Measurements from ENCODE around the gene DTX3. TPM values are rescaled to one million over a fixed set of nuclear protein-coding genes. Genes with fewer than 3 reads are reported as not detected.
"Not testable (repeated sequence)": the region's sequence is repeated elsewhere in the genome, so short reads cannot be mapped to it uniquely, and the experiment has no call there.

Gene DTX3
- polyA plus RNA-seq, 3 donors: 8.4 to 23.3 (median 14.5) TPM

DNA sequence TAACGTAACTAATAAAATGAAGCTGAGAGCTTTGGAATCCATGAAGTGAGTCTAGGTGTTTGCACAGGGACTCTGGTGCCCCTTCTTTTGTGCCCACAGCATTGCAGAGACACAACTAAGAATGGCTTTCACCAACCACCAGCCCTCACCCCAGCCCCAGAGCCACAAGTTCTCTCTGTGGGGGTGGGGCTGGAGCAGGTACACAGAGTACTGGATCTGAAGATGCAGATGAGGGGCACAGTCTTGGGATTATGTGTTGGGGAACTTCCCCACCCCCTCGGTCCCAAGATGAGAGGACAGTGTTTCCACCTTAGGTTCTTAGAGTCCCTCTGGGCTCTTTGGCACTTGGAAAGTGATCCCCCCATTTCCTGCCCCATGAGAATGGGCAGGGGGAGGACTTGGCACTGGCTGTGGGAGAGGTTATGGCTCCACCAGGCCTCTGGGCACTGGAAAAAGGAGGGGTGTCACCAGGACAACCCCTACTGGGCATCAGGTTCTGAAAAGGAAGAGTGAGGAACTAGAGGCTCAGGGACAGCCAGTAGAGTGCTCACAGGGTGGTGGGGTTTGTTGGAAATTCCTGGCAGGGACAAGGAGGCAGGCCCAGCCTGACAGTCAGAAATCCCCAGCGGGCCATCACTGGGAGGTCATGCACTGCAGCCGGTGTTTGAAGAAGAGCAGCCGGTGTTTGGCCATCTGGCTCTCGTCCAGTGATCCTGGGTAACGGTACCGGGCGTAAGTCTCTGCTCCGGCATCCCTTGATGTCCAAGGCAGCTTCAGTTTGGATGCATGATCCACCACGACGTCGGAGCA, 21.7 kb downstream of the DTX3 start:
- H3K27ac ChIP-seq (ENCODE audit: low read depth, low read length): no peak overlapping the region
- WGBS, 3 donors: 26 to 44% (median 41%) methylated on average over 13 of the region's 13 CpGs

DNA sequence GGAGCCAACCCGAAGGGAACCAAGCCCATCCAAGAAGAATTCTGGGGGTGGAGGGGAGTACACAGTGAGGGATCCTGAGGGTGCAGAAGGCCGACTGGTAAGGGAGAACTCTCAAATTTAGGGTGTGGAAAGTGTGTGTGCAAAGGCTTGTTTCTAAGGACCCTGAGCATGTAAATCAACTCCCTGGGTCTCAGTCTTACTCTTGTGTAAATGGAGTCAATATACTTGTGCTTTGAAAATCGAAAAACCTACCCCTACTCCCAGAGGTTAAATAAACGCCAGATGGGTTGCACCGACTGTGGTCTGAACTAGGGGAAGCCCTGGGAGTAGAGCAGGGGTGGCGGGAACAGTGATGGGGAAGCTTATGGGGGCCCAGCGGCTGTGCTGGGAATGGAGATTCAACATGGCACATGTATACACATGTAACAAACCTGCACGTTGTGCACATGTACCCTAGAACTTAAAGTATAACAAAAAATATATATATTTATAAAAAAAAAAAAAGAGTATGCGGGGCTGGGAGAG, 22.4 kb downstream of the DTX3 start:
- H3K27ac ChIP-seq (ENCODE audit: low read depth, low read length): no peak overlapping the region
- WGBS, 3 donors: 20 to 28% (median 28%) methylated on average over 9 of the region's 9 CpGs

DNA sequence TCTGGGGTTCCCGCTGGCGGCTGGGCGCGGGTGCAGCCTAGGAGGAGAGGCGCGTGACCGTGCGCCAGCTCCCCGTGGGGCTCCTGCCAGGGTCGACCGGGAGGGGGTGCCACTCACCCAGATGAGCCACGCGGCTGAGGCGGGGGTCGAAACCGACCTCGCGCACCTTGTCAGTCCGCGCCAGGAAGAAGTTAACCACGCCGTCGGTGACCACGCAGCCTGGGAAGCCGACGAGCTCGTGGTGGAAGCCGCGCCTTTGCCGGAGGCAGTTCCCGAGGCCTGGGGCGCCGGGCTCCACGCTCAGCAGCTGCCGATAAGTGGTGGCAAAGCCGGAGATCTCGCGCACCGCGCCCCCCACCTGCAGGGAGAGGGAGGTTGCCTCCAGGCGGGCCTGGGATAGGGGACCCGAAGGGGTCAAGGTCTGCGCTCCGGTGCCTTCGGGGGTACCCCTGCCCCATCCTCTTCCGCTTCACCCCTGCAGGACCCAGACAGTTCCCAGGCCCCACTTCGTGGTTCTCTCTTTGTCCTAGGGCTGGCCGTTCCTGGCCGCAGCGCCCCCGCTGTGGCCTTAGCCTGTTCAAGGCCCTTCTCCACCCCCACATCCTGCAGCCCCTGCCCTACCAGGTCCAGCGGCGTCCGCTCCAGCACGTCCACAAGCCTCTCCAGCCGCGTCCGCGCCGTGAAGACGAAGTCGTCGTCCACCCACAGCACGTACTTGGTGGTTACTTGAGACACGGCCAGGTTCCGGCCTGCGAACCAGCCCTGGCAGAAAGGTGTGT, 23.1 kb downstream of the DTX3 start:
- no peak overlapping the region for H3K27ac ChIP-seq (ENCODE audit: low read depth, low read length)
- 12 to 25% (median 18%) methylated on average over 62 to 67 of the region's 67 CpGs for WGBS, 3 donors

DNA sequence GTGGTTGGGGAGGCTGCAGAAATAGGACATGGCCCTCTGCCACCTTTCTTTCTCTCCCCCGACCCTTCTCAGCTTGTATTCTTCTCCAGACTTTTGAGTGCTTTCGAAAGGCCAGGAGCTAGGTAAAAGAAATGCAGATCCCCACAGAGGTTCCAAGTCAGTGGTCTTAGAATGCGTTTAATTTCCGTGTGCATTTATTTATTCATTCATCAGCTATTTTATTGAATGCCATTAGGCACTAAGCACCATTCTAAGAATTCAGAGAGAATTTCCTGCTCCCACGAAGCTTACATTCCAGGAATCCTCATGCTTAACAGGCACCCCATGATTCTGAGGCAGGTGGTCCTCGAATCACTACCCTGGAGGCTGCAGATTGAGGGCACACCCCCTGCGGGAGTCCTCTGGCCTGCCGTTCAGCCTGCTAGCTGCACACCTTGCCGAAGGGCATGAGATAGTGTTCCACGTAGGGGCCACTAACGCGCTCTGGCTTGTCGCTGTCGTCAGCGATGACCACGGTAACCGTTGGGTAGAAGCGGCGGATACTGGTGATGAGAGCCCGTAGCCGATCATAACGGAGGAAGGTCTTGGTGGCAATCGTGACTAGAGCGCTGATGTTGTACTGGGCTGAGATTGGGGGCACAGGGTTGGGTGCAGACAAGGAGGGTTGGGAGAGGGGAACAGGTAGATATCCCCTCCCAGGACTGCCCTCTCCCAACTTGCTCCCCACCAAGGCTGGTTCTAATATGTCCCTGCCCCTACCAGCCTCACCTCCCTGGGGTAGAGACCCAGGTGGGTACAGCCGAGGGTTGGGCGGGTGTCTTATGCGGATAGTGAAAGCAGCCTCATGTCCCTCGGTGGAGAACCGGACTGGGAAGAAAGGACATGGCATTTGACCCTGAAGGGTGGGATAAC, 23.9 kb downstream of the DTX3 start:
- WGBS, 3 donors: 48 to 60% (median 58%) methylated on average over 29 of the region's 29 CpGs

DNA sequence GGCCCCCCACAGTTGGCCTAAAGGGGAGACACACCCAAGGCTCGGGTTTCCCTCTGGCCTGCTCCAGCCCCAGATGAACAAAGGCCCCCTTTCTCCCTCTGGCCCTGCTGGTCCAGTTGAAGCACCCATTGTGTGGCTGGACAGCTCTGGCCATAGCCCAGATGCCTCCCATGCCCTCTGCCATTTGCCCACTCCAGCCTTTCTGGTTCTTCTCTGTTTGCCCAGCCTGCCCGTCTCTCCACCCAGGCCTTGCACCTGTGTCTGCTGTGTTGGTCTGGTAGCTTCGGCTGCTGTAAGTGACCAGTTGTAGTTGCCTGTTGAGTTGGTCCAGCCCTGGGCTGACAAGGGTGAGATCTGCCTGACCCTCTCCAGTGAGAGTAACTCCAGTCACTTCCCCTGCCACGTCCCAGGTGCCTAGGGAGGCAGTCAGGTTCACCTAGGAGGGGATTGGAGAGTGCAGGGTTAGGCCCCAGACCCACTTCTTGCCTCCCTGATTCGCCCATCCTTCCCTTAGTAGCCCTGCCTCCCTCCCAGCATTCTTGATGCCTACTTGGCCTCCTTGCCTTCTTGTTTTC, 25.4 kb downstream of the DTX3 start:
- no peak overlapping the region for H3K27ac ChIP-seq (ENCODE audit: low read depth, low read length)
- 78 to 90% (median 88%) methylated on average over 5 of the region's 5 CpGs for WGBS, 3 donors

More for the DNA sequence above, 23.9 kb downstream of the DTX3 start:
- no peak overlapping the region for H3K27ac ChIP-seq (ENCODE audit: low read depth, low read length)

DNA sequence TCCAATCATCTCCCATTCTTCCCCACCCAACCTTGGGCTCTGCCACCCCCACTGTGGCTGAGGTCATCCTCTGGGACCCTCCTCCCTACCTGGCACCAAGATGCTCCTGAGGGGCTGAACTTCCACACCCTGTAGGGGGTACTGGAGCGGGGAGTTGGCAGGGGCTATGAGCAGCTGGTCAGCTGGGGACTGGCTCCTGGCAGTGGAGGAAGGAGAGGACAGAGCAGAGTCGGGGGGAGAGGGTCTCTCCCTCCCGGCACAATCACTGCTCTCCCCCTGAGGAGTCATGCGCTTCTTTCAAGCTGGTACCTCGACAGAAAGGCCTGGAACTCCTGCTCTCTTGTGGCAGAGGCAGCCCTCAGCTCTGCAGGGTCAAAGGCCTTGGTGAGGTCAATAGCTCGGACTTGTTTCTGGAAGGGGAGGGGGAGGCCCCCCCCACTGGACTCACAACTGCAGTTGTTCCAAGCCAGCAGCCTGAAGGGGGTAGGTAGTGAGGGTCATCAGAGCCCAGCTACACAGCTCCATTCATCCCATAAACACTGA, 26.3 kb downstream of the DTX3 start:
- no peak overlapping the region for H3K27ac ChIP-seq (ENCODE audit: low read depth, low read length)
- 39 to 73% (median 62%) methylated on average over 6 of the region's 6 CpGs for WGBS, 3 donors

DNA sequence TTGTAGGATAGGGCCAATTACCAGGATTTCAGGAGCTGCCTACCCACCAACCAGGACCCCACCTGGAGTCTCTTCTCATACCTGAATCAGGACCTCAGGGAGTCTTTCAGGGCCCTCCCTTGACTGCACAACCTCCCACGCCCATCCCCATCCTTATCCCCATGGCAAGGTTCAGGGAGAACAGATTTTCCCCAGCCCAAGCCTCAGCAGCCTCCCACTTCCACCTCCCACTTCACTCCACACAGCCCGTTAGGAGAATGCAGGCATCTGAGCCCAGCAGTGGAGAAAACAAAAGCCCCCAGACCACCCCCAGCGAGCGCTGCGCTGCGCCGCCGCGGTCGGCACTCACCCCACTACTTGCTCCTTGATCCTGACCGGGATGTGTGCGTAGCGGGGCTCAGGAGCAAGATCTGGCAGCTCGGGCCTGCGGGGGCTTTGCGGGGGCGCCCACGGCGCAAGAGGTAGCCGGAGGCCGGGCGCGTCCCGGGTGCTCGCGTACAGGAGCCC, 27.0 kb downstream of the DTX3 start:
- 8 to 13% (median 11%) methylated on average over 26 of the region's 26 CpGs for WGBS, 3 donors
- H3K27ac ChIP-seq (ENCODE audit: low read depth, low read length): no peak overlapping the region

DNA sequence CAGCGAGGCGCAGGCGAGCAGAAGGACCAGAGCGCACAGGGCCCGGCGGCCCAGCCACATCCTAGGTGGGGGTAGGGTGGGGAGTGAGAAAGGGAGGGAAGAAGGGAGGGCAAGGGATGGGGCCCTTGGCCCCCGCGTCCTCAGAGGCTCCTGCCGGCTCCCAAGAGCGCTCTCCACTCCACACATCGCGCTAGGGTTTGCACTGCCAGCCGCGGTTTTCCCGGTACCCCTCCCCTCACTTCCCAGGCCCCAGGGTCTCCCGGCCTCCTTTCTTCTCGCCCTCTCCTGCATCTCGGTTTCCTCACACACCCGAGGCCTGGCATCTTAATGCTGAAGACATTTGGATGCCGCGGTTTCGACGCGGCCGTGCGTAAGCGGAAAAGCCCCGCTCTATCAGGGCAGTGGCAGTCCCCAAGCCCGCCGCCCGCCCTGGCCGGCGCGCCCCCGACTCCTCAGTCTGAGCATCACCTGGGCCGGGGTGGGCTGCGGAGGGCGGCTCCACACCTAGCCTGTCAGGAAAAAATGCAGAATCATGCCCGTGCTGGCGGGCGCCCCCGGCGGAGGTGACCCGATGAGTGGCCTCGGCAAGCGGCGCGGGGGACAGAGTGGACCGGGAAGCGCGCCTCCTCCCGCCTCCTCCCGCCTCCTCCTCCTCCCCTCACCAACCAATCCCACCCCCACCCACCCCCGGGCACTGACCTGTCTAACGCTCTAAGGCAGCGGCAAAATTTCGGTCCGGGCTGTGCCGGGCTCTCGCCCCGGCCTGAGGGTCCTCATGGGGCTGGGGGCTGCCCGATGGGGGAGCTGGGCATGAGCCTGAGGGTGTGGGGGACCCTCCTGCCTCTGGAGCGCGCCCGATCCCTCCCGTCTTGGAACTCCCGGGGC, 27.7 kb downstream of the DTX3 start:
- 0 to 1% (median 1%) methylated on average over 52 to 67 of the region's 67 CpGs for WGBS, 3 donors
- H3K27ac ChIP-seq (ENCODE audit: low read depth, low read length): no peak overlapping the region

DNA sequence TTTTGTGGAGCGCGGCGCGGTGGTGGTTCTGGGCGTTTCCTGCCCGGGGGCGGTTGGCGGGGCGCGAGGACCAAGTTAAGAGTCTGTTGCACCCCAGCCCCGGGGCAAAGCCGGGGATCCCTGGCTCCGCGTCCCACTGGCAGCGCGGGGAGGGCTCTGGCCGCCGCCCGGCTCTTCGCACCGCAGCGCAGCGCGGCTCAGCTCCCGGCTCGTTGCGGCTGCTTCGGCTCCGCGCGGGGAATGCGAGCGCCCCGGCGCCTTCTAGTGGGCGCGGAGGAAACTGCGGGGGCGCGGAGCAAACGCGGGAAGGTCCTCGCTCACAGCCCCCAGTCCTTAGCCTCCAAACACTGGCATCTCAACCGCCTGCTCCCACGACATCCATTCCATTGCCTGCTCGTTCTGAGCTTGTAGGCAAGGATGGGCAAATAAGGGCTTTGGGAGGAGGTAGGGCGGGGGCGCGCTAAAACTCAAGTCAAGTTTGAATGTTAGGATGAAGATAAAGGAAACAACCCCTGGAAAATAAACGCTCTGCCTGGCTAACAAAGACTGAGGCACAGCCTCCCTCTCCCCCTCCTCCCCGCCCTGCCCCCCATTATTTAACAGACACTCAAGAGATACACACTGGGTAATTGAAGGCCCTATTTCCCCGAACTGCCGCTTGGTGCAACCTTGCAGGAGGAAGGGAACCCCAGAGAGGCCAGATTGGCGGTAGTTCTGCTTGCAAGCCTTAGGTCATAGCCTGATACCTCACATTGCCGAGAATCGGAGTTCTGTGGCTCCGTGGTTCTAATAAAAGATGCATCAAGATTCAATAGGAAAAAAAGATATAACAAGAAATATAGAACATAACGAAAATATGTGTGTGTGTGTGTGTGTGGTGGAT, 28.6 kb downstream of the DTX3 start, which contains the start of gene B4GALNT1:
TSS of gene B4GALNT1 (minus strand) at position 244 of the 883 bp plus-strand sequence. CDS start 1,069 bp downstream, outside the sequence.
- WGBS, 3 donors: 2 to 3% (median 3%) methylated on average over 50 to 58 of the region's 58 CpGs

DNA sequence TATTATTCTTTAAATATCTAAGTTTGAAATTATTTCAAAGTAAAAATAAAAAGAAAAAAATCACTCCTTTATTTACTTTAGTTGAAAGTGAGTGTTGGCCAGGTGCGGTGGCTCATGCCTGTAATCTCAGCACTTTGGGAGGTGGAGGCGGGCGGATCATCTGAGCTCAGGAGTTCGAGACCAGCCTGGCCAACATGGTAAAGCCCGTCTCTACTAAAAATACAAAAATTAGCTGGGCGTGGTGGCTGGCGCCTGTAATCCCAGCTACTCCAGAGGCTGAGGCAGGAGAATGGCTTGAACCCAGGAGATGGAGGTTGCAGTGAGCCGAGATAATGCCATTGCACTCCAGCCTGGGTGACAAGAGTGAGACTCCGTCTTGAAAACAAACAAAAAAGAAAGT, 32.1 kb downstream of the DTX3 start:
- H3K27ac ChIP-seq (ENCODE audit: low read depth, low read length): not testable (repeated sequence)
- WGBS, 3 donors: 85 to 87% (median 85%) methylated on average over 9 of the region's 9 CpGs

More for the DNA sequence above, 28.6 kb downstream of the DTX3 start, which contains the start of gene B4GALNT1:
- H3K27ac ChIP-seq (ENCODE audit: low read depth, low read length): no peak within 1 kb of the TSS

DNA sequence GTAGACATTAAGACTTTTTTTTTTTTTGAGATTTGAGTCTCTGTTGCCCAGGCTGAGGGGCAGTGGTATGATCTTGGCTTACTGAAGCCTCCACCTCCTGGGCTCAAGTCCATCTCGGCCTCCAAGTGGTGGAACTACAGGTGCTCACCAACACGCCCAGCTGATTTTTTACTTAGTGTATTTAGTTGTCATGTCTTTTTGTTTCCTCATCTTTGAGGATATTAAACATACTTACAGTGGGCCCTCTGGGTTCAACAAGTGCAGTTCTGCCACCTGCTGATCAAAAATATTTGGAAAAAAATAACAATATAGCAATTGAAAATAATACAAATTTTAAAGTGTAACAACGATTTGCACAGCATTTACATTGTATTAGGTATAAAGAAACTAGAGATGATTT, 32.7 kb downstream of the DTX3 start:
- no peak overlapping the region for H3K27ac ChIP-seq (ENCODE audit: low read depth, low read length)
- 56 to 68% (median 59%) methylated on average over 3 of the region's 3 CpGs for WGBS, 3 donors

DNA sequence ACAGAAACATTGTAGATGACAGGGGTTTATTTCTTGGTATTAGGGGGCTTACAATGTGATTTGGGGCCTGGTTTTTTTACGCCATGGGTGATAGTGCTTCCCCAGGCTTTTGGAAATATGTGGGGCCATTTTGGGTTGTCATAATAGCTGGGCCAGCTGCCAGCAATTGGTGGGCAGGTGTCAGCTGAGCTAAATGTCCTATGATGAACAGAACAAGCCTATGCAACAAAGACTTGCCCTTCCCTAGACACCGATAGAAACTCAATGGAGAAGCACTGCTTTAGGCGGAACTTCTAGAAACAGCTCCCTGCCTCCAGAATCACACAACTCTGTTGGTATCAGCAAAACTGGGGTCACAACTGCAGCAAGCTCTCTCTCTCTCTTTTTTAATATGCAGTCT, 33.5 kb downstream of the DTX3 start:
- WGBS, 3 donors: 87 to 93% (median 88%) methylated on average over 3 of the region's 3 CpGs
- H3K27ac ChIP-seq (ENCODE audit: low read depth, low read length): no peak overlapping the region

DNA sequence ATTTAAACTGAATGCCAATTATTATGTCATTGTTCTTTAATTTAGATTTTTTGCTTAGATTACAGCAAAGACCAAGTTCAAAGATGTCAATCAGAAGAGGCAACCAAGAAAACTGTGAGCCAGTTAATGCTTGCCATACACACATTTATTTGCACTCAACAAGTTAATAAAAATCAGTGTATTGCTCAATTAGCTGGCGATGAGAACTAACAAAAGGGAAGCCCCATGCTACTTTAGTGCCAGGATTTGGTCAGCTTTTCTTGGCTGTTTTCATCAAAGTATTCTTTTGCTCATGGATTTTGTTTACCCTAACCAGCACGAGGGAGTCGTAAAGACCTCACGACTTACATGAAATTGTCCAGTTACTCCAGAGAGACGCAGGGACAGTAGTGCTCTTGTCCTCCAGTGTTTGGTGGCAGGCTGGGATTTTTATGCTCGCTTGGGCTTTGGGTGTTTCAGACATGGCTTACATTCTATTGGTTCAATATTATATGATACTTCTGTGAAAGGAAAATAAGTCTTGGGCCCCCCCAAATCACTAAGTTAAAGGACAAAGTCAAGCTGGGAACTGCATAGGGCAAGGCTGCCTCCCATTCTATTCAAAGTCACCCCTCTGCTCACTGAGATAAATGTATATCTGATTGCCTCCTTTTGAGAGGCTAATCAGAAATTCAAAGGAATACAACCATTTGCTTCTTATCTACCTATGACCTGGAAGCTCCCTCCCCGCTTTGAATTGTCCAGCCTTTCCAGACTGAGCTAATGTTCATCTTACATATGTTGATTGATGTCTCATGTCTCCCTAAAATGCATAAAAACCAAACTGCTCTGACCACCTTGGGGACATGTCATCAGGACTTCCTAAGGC, 35.8 kb downstream of the DTX3 start:
- 53 to 74% (median 61%) methylated on average over 7 of the region's 7 CpGs for WGBS, 3 donors
- H3K27ac ChIP-seq (ENCODE audit: low read depth, low read length): no peak overlapping the region

DNA sequence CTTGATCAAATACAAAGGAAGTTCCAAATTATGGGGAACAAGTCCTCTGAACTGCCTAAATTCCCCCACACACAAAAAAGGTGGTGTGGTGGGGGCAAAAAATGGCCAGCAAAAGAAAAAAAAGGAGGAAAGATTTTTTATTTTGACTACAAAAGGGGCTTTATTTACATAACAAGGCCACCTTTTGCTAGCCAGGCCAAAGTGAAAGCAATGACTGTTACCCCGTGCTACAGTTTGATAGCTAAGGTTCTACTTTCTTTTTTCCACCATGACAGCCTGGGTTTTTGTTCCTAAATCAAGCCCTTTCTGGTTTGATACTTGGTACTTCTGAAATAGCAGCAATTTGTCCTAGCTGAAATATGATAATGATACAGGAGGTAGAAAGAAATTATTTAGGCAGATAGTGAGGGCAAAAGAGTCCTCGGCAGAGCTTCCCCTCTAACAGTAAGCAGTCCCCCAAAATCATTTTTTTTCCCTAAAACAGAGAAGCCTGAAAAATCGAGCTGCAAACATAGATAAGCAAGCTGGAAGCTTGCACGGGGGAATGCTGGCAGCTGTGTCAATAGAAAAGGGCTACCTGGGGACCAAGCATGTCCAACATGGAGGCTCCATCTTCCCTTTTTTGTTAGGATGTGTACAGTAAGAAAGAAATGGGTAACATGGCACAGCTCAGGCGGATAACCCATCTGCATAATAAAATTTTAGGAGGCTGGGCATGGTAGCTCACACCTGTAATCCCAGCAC, 37.2 kb downstream of the DTX3 start:
- no peak overlapping the region for H3K27ac ChIP-seq (ENCODE audit: low read depth, low read length)
- 35 to 58% (median 51%) methylated on average over 5 of the region's 5 CpGs for WGBS, 3 donors

Measured in adipose tissue (tissue), 3 donors.